Gastrocnemius medialis (tissue), 4 donors: Measurements from ENCODE around the gene ESPN.

Source experiments
- POLR2A ChIP-seq, 2 donors: fragments of 450-650 bp; IDR thresholded peaks; one replicate each; pipeline ENCODE4 v1.6.1; 2017; ENCODE audit warnings: antibody characterized with exemption in 2 of 2, mild to moderate bottlenecking in 2 of 2, moderate library complexity in 2 of 2
- TF ChIP-seq, protein P1 (sequence below), 5 experiments: fragments of 450-650 bp in 3 of 5; fragments of 200-600 bp in 2 of 5; sonication (generic) in 2 of 5; IDR thresholded peaks in 4 of 5; conservative IDR thresholded peaks in 1 of 5; 1 replicate in 4 of 5; 2 replicates in 1 of 5; pipeline ENCODE4 v1.5.1; 2016 to 2019; ENCODE audit warnings: antibody characterized with exemption in 5 of 5, mild to moderate bottlenecking in 3 of 5, moderate library complexity in 3 of 5

DNA sequence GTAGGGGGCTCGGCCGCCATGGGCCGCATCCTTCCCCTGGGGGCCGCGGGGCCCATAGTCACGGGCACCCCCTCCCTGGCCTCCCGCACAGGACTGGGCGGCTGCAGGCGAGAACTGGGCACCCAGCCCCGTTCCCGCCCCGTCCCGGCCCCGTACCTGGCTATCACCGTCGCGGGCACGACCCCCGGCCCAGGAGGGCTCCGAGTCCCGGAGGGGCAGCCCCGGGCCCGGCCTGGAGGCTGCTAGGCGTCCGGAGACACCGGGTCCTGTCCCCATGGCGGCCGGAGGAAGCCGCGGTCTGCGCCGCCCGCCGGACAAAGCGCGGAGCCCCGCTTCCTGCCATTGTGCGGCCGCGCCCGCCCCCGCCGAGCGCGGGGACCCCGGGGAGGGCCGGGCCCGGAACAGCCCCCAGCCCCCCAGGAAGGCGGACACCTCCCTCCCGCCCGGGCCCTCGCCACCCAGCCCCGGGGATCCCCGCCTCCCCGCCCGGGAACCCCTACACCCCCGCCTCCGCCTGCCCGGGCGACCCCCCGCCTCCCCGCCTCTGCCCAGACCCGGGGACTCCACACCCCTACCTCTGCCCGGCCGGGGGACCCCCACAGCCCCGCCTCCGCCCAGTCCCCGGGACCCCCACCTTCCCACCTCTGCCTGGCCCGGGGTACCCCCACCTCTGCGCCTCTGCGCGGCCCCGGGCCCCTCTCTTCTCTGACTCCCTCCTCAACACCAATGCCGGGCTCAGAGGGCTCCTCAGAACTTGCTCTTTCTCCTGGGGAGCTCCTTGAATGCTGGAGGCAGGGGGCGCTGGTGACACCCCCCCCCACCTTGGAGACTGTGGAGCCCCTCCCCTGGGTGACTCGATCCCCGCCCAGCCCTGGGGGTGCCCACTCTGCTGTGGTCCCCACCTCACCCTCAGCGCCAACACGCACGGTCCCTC lies 60.9 kb downstream of the ESPN start:
- TF ChIP-seq, protein P1, sequence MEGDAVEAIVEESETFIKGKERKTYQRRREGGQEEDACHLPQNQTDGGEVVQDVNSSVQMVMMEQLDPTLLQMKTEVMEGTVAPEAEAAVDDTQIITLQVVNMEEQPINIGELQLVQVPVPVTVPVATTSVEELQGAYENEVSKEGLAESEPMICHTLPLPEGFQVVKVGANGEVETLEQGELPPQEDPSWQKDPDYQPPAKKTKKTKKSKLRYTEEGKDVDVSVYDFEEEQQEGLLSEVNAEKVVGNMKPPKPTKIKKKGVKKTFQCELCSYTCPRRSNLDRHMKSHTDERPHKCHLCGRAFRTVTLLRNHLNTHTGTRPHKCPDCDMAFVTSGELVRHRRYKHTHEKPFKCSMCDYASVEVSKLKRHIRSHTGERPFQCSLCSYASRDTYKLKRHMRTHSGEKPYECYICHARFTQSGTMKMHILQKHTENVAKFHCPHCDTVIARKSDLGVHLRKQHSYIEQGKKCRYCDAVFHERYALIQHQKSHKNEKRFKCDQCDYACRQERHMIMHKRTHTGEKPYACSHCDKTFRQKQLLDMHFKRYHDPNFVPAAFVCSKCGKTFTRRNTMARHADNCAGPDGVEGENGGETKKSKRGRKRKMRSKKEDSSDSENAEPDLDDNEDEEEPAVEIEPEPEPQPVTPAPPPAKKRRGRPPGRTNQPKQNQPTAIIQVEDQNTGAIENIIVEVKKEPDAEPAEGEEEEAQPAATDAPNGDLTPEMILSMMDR (IDR thresholded peaks at IDR 0.05 in 4 of 5, conservative IDR thresholded peaks at IDR 0.05 in 1 of 5) = no peak
- no peak for TF ChIP-seq POLR2A (IDR thresholded peaks at IDR 0.05)
